GM23248 (cell line): Measurements from ENCODE around the gene RIC8A. TPM values are rescaled to one million over a fixed set of nuclear protein-coding genes. Genes with fewer than 3 reads are reported as not detected.
A peak's percentile ranks its signal among the peaks of the same experiment; 100 is the strongest.
"Not testable (repeated sequence)": the region's sequence is repeated elsewhere in the genome, so short reads cannot be mapped to it uniquely, and the experiment has no call there.

Source experiments
- DNase-seq: peaks from one replicate; pipeline ENCODE4 v3.0.0-alpha.2; 2015
- H2AFZ ChIP-seq: fragments of 200-600 bp; sonication (generic); 2 replicates; pipeline ENCODE4 v1.6.1; 2016; ENCODE audit warnings: antibody characterized with exemption
- H3F3A ChIP-seq: fragments of 200-600 bp; sonication (generic); 2 replicates; pipeline ENCODE4 v1.6.1; 2016; ENCODE audit warnings: mild to moderate bottlenecking, antibody characterized with exemption, mixed run types; ENCODE audit not compliant: insufficient read depth
- H3K27ac ChIP-seq: fragments of 200-600 bp; sonication (generic); 2 replicates; pipeline ENCODE4 v1.5.1; 2016; ENCODE audit warnings: mild to moderate bottlenecking
- H3K27me3 ChIP-seq: fragments of 200-600 bp; sonication (generic); replicated peaks from 2 replicates; pipeline ENCODE4 v1.6.1; 2016; ENCODE audit warnings: mild to moderate bottlenecking; ENCODE audit not compliant: insufficient read depth
- H3K36me3 ChIP-seq: fragments of 200-600 bp; sonication (generic); 2 replicates; pipeline ENCODE4 v1.6.1; 2016; ENCODE audit warnings: low read depth, mild to moderate bottlenecking
- H3K4me1 ChIP-seq: fragments of 200-600 bp; sonication (generic); 2 replicates; pipeline ENCODE4 v1.6.1; 2016; ENCODE audit warnings: mild to moderate bottlenecking; ENCODE audit not compliant: insufficient read depth
- H3K4me2 ChIP-seq: fragments of 200-600 bp; sonication (generic); one replicate; pipeline ENCODE4 v1.6.1; 2016; ENCODE audit warnings: mild to moderate bottlenecking; ENCODE audit not compliant: unreplicated experiment
- H3K4me3 ChIP-seq: fragments of 200-600 bp; sonication (generic); 2 replicates; pipeline ENCODE4 v1.5.1; 2016; ENCODE audit warnings: mild to moderate bottlenecking
- H3K79me2 ChIP-seq: fragments of 200-600 bp; sonication (generic); 2 replicates; pipeline ENCODE4 v1.6.1; 2016; ENCODE audit warnings: mild to moderate bottlenecking; ENCODE audit not compliant: insufficient read depth
- H3K9ac ChIP-seq: fragments of 200-600 bp; sonication (generic); 2 replicates; pipeline ENCODE4 v1.6.1; 2016; ENCODE audit warnings: mild to moderate bottlenecking
- H3K9me2 ChIP-seq: fragments of 200-600 bp; sonication (generic); 2 replicates; pipeline ENCODE4 v1.6.1; 2016; ENCODE audit warnings: mixed run types, mild to moderate bottlenecking, moderate library complexity; ENCODE audit not compliant: insufficient read depth
- H3K9me3 ChIP-seq: fragments of 200-600 bp; sonication (generic); one replicate; pipeline ENCODE4 v1.6.1; 2017; ENCODE audit warnings: low read depth
- H4K20me1 ChIP-seq: fragments of 200-600 bp; sonication (generic); 2 replicates; pipeline ENCODE4 v1.6.0; 2016; ENCODE audit not compliant: insufficient read depth
- EZH2 ChIP-seq: fragments of 200-600 bp; sonication (generic); IDR thresholded peaks from 2 replicates; pipeline ENCODE4 v1.6.1; 2018; ENCODE audit warnings: antibody characterized with exemption, mild to moderate bottlenecking; ENCODE audit not compliant: insufficient read depth, poor library complexity, severe bottlenecking
- EZH2phosphoT487 ChIP-seq: fragments of 200-600 bp; sonication (generic); IDR thresholded peaks from 2 replicates; pipeline ENCODE4 v1.6.1; 2018; ENCODE audit warnings: antibody characterized with exemption, moderate library complexity, mild to moderate bottlenecking, low read depth; ENCODE audit not compliant: insufficient read depth
- WGBS, 2 experiments: methylation state at CpG; one replicate each; pipeline ENCODE4 v1.1.6; 2015 to 2017; ENCODE audit warnings: low lambda C conversion rate in 2 of 2, low coverage in 1 of 2; ENCODE audit errors: missing lambda C conversion rate in 2 of 2; 5-methylcytosine and 5-hydroxymethylcytosine counted together
- in situ Hi-C: fragments of 300-500 bp; cut with MboI; formaldehyde crosslinking; loops from 2 replicates; pipeline ENCODE4 v1.15.0; 2020
- polyA plus RNA-seq: library from polyadenylated mRNA; unstranded; fragments of >200 nt; fragmentation: Nextera tagmentation; extraction: Ambion mirVana; gene quantifications from 2 replicates; pipeline ENCODE4 v1.2.1, GENCODE V29; 2016
- total RNA-seq: library from RNA; depleted of rRNA; stranded (reverse); fragments of >200 nt; shearing (Covaris generic); gene quantifications from 2 replicates; pipeline ENCODE4 v1.2.3, GENCODE V29; 2014

RIC8A gene
- total and polyA plus RNA-seq, 2 experiments from 2014 or later = 132 to 220 TPM

- H2AFZ ChIP-seq = no peak overlapping the region
- no peak overlapping the region for H3K4me2 ChIP-seq
- H3K36me3 ChIP-seq = peaks cover 41% of the 10 kb centered on the region
- H3K9me3 ChIP-seq = no peaks in the 10 kb centered on the region
- H3F3A ChIP-seq = peaks cover 34% of the 10 kb centered on the region
- 84 to 87% methylated on average over 11 of the region's 11 CpGs for WGBS, 2 experiments
- no peaks in the 10 kb centered on the region for H3K9me2 ChIP-seq
- no peaks in the 10 kb centered on the region for H3K27me3 ChIP-seq
- 0 out of 2 replicates have a peak overlapping the region, but pooled peaks have one; percentile 1 for H3K27ac ChIP-seq
- no peak overlapping the region for H3K4me3 ChIP-seq
- H3K9ac ChIP-seq = no peak overlapping the region
- DNase-seq = no peak
- TF ChIP-seq EZH2 = no peak
- no peak for TF ChIP-seq EZH2phosphoT487
- in situ Hi-C loops = no loop called here
- no peaks in the 10 kb centered on the region for H4K20me1 ChIP-seq
- H3K79me2 ChIP-seq = peaks cover 25% of the 10 kb centered on the region
- H3K4me1 ChIP-seq = peaks cover 4% of the 10 kb centered on the region; the same call in 1 of the 2 replicates
Observed at GRCh38 chr11:216081-216974, 8.8 kb downstream of the RIC8A start.

GRCh38 chr11:217704-218103, 10.2 kb downstream of the RIC8A start:
- Histone ChIP-seq H4K20me1 (no peaks in the 10 kb centered on the region), H3K4me3 (no peak overlapping the region), H3K36me3 (peaks cover 27% of the 10 kb centered on the region), H3K9me2 (no peaks in the 10 kb centered on the region), H3K9ac (no peak overlapping the region), H3K4me1 (no peaks in the 10 kb centered on the region), H3F3A (peaks cover 31% of the 10 kb centered on the region), H3K27me3 (no peaks in the 10 kb centered on the region), H3K9me3 (no peaks in the 10 kb centered on the region), H3K79me2 (peaks cover 12% of the 10 kb centered on the region), H3K27ac (no peak overlapping the region), H3K4me2 (no peak overlapping the region), H2AFZ (no peak overlapping the region)
- DNase-seq = no peak
- 85 to 90% methylated on average over 3 of the region's 3 CpGs for WGBS, 2 experiments
- TF ChIP-seq EZH2 (no peak), EZH2phosphoT487 (no peak)
- in situ Hi-C loops = no loop called here

GRCh38 chr11:218815-219593, 11.5 kb downstream of the RIC8A start:
- Histone ChIP-seq H3F3A (peaks cover 23% of the 10 kb centered on the region), H3K79me2 (0 out of 2 replicates have a peak, but pooled peaks cover 1% of the 10 kb centered on the region), H2AFZ (no peak overlapping the region), H3K27ac (no peak overlapping the region), H3K27me3 (no peaks in the 10 kb centered on the region), H3K9ac (no peak overlapping the region), H3K36me3 (peaks cover 16% of the 10 kb centered on the region), H3K4me3 (no peak overlapping the region), H3K4me2 (no peak overlapping the region), H4K20me1 (no peaks in the 10 kb centered on the region), H3K9me3 (no peaks in the 10 kb centered on the region), H3K9me2 (no peaks in the 10 kb centered on the region), H3K4me1 (no peaks in the 10 kb centered on the region)
- DNase-seq = no peak
- WGBS, 2 experiments = 89 to 90% methylated on average over 27 to 29 of the region's 29 CpGs
- TF ChIP-seq EZH2 (no peak), EZH2phosphoT487 (no peak)
- in situ Hi-C loops = no loop called here

GRCh38 chr11:220641-221215, 13.2 kb downstream of the RIC8A start:
- H3K4me2 ChIP-seq, DNase-seq, H3K9me2 ChIP-seq, H2AFZ ChIP-seq, H3K36me3 ChIP-seq, H4K20me1 ChIP-seq, H3K9me3 ChIP-seq, H3K4me1 ChIP-seq, H3K9ac ChIP-seq, H3K27ac ChIP-seq, in situ Hi-C loops, H3K4me3 ChIP-seq, H3K27me3 ChIP-seq: not testable (repeated sequence)
- peaks cover 17% of the 10 kb centered on the region; the same call in 1 of the 2 replicates for H3F3A ChIP-seq
- WGBS, 2 experiments = 96 to 100% methylated on average over 2 to 3 of the region's 3 CpGs
- 0 out of 2 replicates have a peak, but pooled peaks cover 12% of the 10 kb centered on the region for H3K79me2 ChIP-seq
